GM12878 (cell line): ENCODE data around the gene BTF3L4. TPM values are rescaled to one million over a fixed set of nuclear protein-coding genes. Genes with fewer than 3 reads are reported as not detected.

ENCODE experiments used
- ATAC-seq: fragments of 200-7000 bp; cut with Tn5 transposase; 3 replicates; pipeline ENCODE4 v1.9.1; 2020; ENCODE audit warnings: mild to moderate bottlenecking, moderate library complexity
- BruUV-seq: library from RNA; stranded (reverse); fragments of 400-500 nt; replicated peaks from 2 replicates; lab custom pipeline; 2021; lab: Mats Ljungman, UMichigan
- CTCF ChIA-PET: fragments of 300-600 bp; sonication (Branson Sonifier 250); formaldehyde crosslinking; extraction: SDS; loops from one replicate; lab custom pipeline; 2021; ENCODE audit warnings: inconsistent platforms; lab: Yijun Ruan, JAX
- POLR2A ChIA-PET: fragments of 350-600 bp; formaldehyde crosslinking; extraction: SDS; loops from one replicate; lab custom pipeline; 2021; ENCODE audit warnings: inconsistent platforms; lab: Charles Lee
- RAD21 ChIA-PET: fragments of 300-600 bp; sonication (Branson Sonifier 250); formaldehyde crosslinking; loops from one replicate; lab custom pipeline; 2023; ENCODE audit warnings: antibody characterized with exemption; ENCODE audit not compliant: unreplicated experiment; lab: Charles Lee
- SMC1A ChIA-PET: fragments of 300-600 bp; sonication (Branson Sonifier 250); formaldehyde crosslinking; loops from one replicate; lab custom pipeline; 2023; ENCODE audit not compliant: unreplicated experiment, uncharacterized antibody; lab: Charles Lee
- DNase-seq: peaks from one replicate; pipeline ENCODE4 v3.0.0-alpha.2; 2011; ENCODE audit warnings: low read depth, low spot score
- FAIRE-seq: peaks from 3 replicates; lab custom pipeline; 2011; peaks lifted over from hg19 to GRCh38; lab: Jason Lieb, UNC
- H2AFZ ChIP-seq: 2 replicates; pipeline ENCODE4 v1.6.0; 2011; ENCODE audit warnings: low read depth, low read length, control low read depth; ENCODE audit not compliant: control insufficient read depth
- H3K27ac ChIP-seq: 2 replicates; pipeline ENCODE4 v1.5.1; 2011; ENCODE audit warnings: control low read depth; ENCODE audit not compliant: control insufficient read depth, insufficient read depth
- H3K27me3 ChIP-seq, 2 experiments: replicated peaks in 1 of 2; 2 replicates each; pipeline versions ENCODE4 v1.6.0 to v1.6.1; 2011; ENCODE audit warnings: low read length in 1 of 2; ENCODE audit not compliant: control insufficient read depth in 2 of 2, insufficient read depth in 2 of 2
- H3K36me3 ChIP-seq, 2 experiments: 2 replicates each; pipeline ENCODE4 v1.5.1; 2011; ENCODE audit warnings: low read length in 1 of 2; ENCODE audit not compliant: control insufficient read depth in 2 of 2, insufficient read depth in 2 of 2
- H3K4me1 ChIP-seq: 2 replicates; pipeline ENCODE4 v1.6.1; 2011; ENCODE audit warnings: mild to moderate bottlenecking, low read length, moderate library complexity, mixed read lengths; ENCODE audit not compliant: control insufficient read depth, insufficient read depth
- H3K4me2 ChIP-seq: 2 replicates; pipeline ENCODE4 v1.6.0; 2011; ENCODE audit warnings: control low read depth; ENCODE audit not compliant: control insufficient read depth, insufficient read depth
- H3K4me3 ChIP-seq: fragments of 200-600 bp; sonication (generic); 2 replicates; pipeline ENCODE4 v1.5.1; 2016
- H3K79me2 ChIP-seq: 2 replicates; pipeline ENCODE4 v1.6.0; 2011; ENCODE audit warnings: low read length; ENCODE audit not compliant: control insufficient read depth, insufficient read depth
- H3K9ac ChIP-seq: 2 replicates; pipeline ENCODE4 v1.8.0; 2011; ENCODE audit warnings: low read length, control low read depth, mixed read lengths; ENCODE audit not compliant: control insufficient read depth, insufficient read depth
- H3K9me3 ChIP-seq: replicated peaks from 3 replicates; pipeline ENCODE4 v1.5.1; 2011; ENCODE audit warnings: mild to moderate bottlenecking, low read length; ENCODE audit not compliant: control insufficient read depth, insufficient read depth
- H4K20me1 ChIP-seq: 2 replicates; pipeline ENCODE4 v1.6.0; 2011; ENCODE audit not compliant: control insufficient read depth, insufficient read depth
- BHLHE40 ChIP-seq, 2 experiments: fragments of 450-650 bp in 1 of 2; IDR thresholded peaks; 2 replicates each; pipeline ENCODE4 v1.6.1; 2011 to 2017; ENCODE audit warnings: low read depth in 2 of 2, borderline replicate concordance in 1 of 2, improper control_type of control experiment in 1 of 2, low read length in 1 of 2, mild to moderate bottlenecking in 1 of 2
- CEBPB ChIP-seq, 2 experiments: fragments of 150-350 bp in 1 of 2; IDR thresholded peaks; 2 replicates each; pipeline ENCODE4 v1.6.1; 2012 to 2014; ENCODE audit warnings: low read depth in 2 of 2, low read length in 2 of 2, borderline replicate concordance in 1 of 2, inconsistent platforms in 1 of 2
- CHD2 ChIP-seq: IDR thresholded peaks from 2 replicates; pipeline ENCODE4 v1.6.1; 2011; ENCODE audit warnings: low read depth, low read length, improper control_type of control experiment, borderline replicate concordance
- CUX1 ChIP-seq: IDR thresholded peaks from 2 replicates; pipeline ENCODE4 v1.6.1; 2012; ENCODE audit warnings: improper control_type of control experiment, low read depth, low read length; ENCODE audit not compliant: insufficient replicate concordance
- E2F8 ChIP-seq: fragments of 450-650 bp; IDR thresholded peaks from 2 replicates; pipeline ENCODE4 v1.6.1; 2018; ENCODE audit warnings: mild to moderate bottlenecking, low read depth, moderate library complexity; ENCODE audit not compliant: partially characterized antibody
- FOS ChIP-seq: IDR thresholded peaks from 3 replicates; pipeline ENCODE4 v1.6.1; 2011; ENCODE audit warnings: borderline replicate concordance; ENCODE audit not compliant: insufficient read length; ENCODE audit errors: extremely low read depth
- MEF2A ChIP-seq: IDR thresholded peaks from 2 replicates; pipeline ENCODE4 v1.6.1; 2011; ENCODE audit warnings: low read depth, mild to moderate bottlenecking, low read length, moderate library complexity; ENCODE audit not compliant: insufficient read depth
- MEF2B ChIP-seq: fragments of 450-650 bp; IDR thresholded peaks from 2 replicates; pipeline ENCODE4 v1.6.1; 2018; ENCODE audit warnings: mild to moderate bottlenecking, moderate library complexity; ENCODE audit not compliant: partially characterized antibody, poor library complexity, severe bottlenecking
- POLR2AphosphoS2 ChIP-seq: IDR thresholded peaks from 2 replicates; pipeline ENCODE4 v1.6.1; 2011; ENCODE audit warnings: low read depth, mild to moderate bottlenecking, low read length, improper control_type of control experiment, moderate library complexity
- WGBS: methylation state at CpG from one replicate; pipeline ENCODE4 v1.1.6; 2016; ENCODE audit warnings: low lambda C conversion rate; ENCODE audit not compliant: insufficient replicate concordance, insufficient coverage; ENCODE audit errors: missing lambda C conversion rate; 5-methylcytosine and 5-hydroxymethylcytosine counted together
- in situ Hi-C: fragments of 300-500 bp; cut with MboI; formaldehyde crosslinking; loops from 9 replicates; pipeline ENCODE4 v1.14.3; 2018; ENCODE audit warnings: mixed read lengths
- intact Hi-C: fragments of 100-400 bp; cut with micrococcal nuclease; formaldehyde crosslinking; loops from one replicate; pipeline ENCODE4 v1.14.2; 2022; ENCODE audit not compliant: unreplicated experiment
- polyA plus RNA-seq, 11 experiments: library from polyadenylated mRNA; depleted of rRNA in 4 of 11; unstranded in 6 of 11; stranded (reverse) in 5 of 11; fragments of >200 nt; fragmentation: Nextera tagmentation in 4 of 11; fragmentation: Illumina TruSeq in 1 of 11; extraction: Ambion mirVana in 4 of 11; extraction: Trizol in 1 of 11; gene quantifications; 1 replicate in 1 of 11; 2 replicates in 10 of 11; pipeline versions ENCODE4 v1.2.1 to v1.2.3, GENCODE V29; 2011 to 2016; ENCODE audit warnings: inconsistent platforms in 2 of 11, missing spikeins in 2 of 11, low read depth in 1 of 11
- total RNA-seq, 4 experiments: library from RNA; depleted of rRNA in 3 of 4; stranded (reverse); fragments of >200 nt in 3 of 4; fragmentation: Illumina TruSeq in 1 of 4; extraction: Trizol in 1 of 4; gene quantifications; 2 replicates each; pipeline versions ENCODE4 v1.2.1 to v1.2.3, GENCODE V29; 2013 to 2021

Gene BTF3L4
- total and polyA plus RNA-seq, 10 of the 15 experiments (the other 5 are each of a cell fraction or from before 2014, with no cell fraction given), result 25.0 to 76.9 (median 66.8) TPM

GRCh38 chr1:52059888-52060287 is 3.8 kb downstream of the BTF3L4 start:
- H4K20me1 ChIP-seq, result no peaks in the 10 kb centered on the region
- no peak overlapping the region for H3K27ac ChIP-seq
- H3K9ac ChIP-seq, result no peak overlapping the region; the same call in 1 of the 2 replicates
- ATAC-seq (no peak), FAIRE-seq (no peak), DNase-seq (no peak)
- H3K4me3 ChIP-seq, result no peak overlapping the region
- SMC1A ChIA-PET, result interaction anchor here (1.0 to 4.1 kb wide), 4 partner anchors 9 to 15 kb away, joined by 3 to 18 read pairs (median 4); no protein-coding TSS in a partner anchor
- POLR2A ChIA-PET, result interaction anchor here (0.9 to 1.8 kb wide), 5 partner anchors 11 to 28 kb away, joined by 4 to 9 read pairs (median 4); partner anchors contain the start of gene KTI12
- H3K36me3 ChIP-seq, result peaks cover 0 to 14% of the 10 kb centered on the region in 2 experiments; a peak in 2 of 4 replicates
- H3K27me3 ChIP-seq, result no peaks in the 10 kb centered on the region
- in situ Hi-C loops (no loop called here), intact Hi-C loops (no loop called here)
- H2AFZ ChIP-seq, result no peak overlapping the region
- H3K9me3 ChIP-seq, result no peaks in the 10 kb centered on the region
- peak overlapping the region; percentile 35; the same call in 1 of the 2 replicates for H3K4me2 ChIP-seq
- RAD21 ChIA-PET, result interaction anchor here (1.0 kb wide), 1 partner anchor 30 kb away, joined by 3 read pairs; no protein-coding TSS in a partner anchor
- H3K79me2 ChIP-seq, result peaks cover 53% of the 10 kb centered on the region
- H3K4me1 ChIP-seq, result peaks cover 4% of the 10 kb centered on the region; the same call in 1 of the 2 replicates
- no peak for TF ChIP-seq CUX1
- no peak for TF ChIP-seq MEF2B
- TF ChIP-seq E2F8, result no peak
- no peak for TF ChIP-seq FOS
- TF ChIP-seq BHLHE40 (IDR thresholded peaks at IDR 0.05; ENCODE audit: borderline replicate concordance in 1 of 2, low read depth in 2 of 2, low read length in 1 of 2), result no peak
- no peak for TF ChIP-seq POLR2AphosphoS2
- TF ChIP-seq MEF2A, result no peak
- no peak for TF ChIP-seq CHD2
- no peak for TF ChIP-seq CEBPB (IDR thresholded peaks at IDR 0.05; ENCODE audit: borderline replicate concordance in 1 of 2, low read depth in 2 of 2, low read length in 2 of 2)
- WGBS, result 100% methylated on average over 1 of the region's 1 CpG
- CTCF ChIA-PET, result interaction anchor here (1.4 to 3.0 kb wide), 2 partner anchors 10 to 19 kb away, joined by 4 to 17 read pairs; no protein-coding TSS in a partner anchor
- BruUV-seq, result no TSS peak
